Epidermal melanocyte (primary cell): Measurements from ENCODE around the gene ENO2.

Experiments
- DNase-seq: peaks from one replicate; pipeline ENCODE4 v3.0.0; 2011; ENCODE audit warnings: low spot score; ENCODE audit not compliant: insufficient read length

ENO2 gene

DNA sequence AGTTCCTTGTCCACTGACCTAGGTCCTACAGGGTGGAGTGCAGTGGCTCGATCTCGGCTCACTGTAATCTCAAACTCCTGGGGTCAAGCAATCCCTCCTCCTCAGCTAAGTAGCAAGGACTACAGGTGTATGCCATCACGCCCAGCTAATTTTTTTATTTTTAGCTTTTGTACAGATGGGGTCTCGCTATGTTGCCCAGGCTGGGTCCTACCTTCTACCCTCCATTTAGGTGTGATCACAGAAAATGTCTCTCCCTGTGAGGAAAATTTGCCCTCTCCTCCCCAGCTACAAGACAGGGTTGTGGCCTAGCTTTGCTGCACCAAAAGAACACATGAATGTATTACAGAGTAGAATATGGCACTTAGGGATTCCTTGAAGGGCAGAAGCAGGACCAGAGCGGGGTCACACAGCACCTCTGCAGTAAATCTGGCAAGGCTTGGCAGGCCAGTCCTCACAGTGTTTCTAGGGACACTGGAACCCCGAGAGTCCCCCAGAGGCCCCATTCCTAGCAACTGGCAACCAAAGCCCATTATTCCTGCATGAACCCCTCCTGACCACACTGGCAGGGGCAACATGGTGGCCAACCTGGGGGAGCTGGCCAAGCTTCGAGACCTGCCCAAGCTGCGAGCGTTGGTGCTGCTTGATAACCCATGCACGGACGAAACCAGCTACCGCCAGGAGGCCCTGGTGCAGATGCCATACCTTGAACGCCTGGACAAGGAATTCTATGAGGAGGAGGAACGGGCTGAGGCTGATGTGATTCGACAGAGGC is 2.0 kb upstream of the ENO2 start:
- DNase-seq, result no peak

DNA sequence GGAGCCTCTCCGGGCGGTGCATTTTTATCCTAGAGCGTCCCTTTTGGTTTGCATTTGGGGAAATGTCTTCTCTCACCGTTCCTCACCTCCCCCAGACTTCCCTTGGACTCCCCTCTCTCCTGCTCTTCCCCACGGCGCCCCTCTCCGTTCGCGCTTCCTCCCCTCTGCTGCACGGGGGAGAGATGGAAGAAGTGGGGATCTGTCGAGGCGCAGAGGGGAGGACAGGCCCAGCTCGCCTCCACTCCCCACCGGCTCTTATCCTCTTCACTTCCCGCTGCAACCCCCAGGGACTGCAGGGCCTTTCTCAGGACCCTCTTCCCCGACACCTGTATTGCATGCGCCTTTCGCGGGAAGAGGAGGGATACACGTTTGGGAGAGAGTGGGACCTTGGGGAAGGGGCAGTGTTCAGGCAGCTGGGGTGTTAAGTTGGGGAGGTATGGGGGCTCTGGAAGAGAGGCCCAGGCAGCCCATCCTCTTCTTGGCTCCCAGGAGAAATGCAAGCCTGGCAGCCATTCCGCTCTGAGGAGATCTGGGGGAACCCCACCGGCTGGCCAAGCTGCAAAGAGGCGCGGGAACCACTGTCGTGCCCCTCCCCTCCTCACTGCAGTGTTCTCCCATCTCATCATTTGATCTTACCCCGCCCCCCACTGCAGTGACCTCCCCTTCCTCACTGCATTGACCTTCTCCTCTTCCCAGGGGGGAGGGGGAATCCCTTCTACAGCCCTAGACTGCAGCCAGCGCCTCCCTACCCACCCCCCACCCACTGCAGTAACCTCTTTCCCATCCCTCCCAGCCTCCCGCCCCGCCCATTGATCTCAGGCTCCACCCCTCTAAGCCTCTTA is 788 bp downstream of the ENO2 start:
- no peak for DNase-seq

DNA sequence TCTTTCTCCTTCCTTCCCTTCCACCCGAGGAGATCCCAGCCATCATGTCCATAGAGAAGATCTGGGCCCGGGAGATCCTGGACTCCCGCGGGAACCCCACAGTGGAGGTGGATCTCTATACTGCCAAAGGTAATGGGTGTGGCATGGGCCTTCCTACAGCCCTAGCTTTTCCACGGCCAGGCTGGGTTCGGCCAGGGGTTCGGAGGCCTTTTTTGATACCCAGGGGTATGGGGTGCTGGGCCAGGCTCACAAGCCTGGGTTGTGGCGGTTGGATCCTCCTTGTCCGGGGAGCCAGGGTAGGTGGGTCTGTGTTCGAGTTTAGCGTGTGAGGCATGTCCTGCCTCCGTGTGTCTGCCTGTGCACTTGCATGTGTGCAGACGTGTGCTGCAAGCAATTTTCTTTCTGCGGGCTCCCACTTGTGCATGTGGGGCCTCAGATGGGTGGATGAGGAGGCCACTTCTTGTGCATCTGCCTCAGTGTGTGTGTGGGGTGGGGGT is 1.5 kb downstream of the ENO2 start:
- no peak for DNase-seq

DNA sequence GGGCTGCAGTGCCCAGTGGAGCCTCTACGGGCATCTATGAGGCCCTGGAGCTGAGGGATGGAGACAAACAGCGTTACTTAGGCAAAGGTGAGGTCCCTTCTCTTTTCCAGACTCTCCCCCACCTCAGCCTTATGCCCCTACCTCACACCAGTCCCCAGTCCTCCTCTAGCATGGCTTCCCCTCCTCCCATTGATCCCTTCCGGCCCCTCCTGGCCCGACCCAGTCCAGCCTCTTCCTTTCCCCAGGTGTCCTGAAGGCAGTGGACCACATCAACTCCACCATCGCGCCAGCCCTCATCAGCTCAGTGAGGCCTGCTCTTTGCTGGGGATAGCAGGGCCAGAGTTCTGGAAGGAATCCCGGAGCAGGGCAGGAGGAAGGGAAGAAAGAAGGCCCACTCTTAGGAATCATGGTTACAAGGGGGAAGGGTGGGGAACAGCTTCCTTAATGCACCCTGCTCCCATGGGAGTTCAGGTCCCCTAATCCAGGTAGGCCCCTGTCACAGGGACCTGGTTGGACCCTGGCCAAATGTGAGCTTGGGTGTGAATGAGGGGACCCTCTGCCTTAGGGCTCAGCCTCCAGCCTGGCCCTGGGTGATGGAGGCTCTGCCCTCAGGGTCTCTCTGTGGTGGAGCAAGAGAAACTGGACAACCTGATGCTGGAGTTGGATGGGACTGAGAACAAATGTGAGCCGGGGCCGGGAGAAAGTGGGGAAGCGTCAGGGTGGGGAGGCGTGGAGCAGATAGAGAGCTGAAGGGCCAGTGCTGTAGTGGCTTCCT is 2.2 kb downstream of the ENO2 start:
- DNase-seq, result no peak

DNA sequence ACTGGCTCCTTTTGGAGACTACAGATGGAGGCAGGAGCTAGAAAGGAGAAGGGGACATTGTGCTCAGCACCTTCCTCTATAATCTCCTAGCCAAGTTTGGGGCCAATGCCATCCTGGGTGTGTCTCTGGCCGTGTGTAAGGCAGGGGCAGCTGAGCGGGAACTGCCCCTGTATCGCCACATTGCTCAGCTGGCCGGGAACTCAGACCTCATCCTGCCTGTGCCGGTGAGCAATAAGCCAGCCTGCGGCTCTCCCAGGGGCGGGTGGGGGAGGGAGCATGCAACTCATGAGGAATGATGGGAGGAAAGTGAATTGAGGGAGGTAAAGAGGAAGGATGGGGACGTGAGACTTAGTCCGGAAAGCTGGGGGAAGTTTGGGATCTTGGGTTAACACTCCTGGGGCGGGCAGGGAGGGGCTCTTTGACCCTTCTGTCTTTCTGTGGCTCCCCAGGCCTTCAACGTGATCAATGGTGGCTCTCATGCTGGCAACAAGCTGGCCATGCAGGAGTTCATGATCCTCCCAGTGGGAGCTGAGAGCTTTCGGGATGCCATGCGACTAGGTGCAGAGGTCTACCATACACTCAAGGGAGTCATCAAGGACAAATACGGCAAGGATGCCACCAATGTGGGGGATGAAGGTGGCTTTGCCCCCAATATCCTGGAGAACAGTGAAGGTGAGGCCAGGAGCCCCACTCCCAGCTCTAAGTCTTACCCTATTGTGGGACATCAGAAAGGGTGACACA is 3.3 kb downstream of the ENO2 start:
- no peak for DNase-seq

DNA sequence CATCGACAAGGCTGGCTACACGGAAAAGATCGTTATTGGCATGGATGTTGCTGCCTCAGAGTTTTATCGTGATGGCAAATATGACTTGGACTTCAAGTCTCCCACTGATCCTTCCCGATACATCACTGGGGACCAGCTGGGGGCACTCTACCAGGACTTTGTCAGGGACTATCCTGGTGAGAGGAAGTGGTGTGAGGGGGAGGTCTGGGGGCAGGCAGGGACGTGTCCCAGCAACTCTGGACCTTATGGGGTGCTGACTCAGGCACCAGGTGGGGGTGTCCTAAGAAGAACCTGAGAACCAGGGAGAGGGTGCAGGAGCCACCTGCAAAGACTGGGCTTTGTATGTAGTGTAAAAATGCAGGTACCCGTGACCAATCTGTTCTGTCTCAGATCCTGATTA is 5.2 kb downstream of the ENO2 start:
- DNase-seq, result no peak

DNA sequence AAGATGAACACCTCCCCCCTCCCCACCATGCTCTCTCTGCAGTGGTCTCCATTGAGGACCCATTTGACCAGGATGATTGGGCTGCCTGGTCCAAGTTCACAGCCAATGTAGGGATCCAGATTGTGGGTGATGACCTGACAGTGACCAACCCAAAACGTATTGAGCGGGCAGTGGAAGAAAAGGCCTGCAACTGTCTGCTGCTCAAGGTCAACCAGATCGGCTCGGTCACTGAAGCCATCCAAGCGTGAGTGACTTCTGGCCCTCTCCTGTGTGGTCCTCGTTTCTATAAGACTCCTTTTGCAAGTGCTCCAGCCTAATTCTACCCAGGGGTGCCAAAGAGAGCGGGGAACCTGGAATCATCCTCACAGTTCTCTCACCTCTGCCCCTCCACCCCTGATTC is 7.2 kb downstream of the ENO2 start:
- DNase-seq, result no peak

DNA sequence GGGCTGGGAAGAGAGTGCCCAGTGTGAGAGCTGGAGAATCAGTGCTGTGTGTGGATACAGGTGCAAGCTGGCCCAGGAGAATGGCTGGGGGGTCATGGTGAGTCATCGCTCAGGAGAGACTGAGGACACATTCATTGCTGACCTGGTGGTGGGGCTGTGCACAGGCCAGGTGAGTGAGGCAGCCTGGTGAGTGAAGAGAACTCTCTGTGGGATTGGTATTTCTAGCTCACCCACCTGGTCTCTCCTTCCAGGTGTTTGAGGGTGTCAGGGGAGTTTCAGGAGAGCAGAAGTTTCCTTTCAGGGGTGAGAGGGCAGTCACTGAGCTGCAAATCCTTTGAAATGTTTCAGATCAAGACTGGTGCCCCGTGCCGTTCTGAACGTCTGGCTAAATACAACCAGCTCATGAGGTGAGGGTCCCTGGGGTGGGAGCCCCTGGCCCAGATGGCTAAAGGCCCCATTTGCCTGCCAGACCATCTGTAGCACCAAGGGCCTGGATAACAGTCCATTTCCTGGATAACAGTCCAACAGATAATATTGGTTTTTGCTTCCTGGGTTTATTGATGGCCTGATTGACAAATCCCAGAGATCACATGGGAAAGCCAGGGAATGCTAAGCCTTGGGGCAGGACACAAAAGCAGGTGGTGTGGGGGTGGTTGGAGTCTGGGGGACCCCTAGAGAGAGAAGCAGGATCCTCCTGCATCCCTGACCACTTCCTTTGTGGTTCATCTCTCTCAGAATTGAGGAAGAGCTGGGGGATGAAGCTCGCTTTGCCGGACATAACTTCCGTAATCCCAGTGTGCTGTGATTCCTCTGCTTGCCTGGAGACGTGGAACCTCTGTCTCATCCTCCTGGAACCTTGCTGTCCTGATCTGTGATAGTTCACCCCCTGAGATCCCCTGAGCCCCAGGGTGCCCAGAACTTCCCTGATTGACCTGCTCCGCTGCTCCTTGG is 7.9 kb downstream of the ENO2 start:
- no peak for DNase-seq

DNA sequence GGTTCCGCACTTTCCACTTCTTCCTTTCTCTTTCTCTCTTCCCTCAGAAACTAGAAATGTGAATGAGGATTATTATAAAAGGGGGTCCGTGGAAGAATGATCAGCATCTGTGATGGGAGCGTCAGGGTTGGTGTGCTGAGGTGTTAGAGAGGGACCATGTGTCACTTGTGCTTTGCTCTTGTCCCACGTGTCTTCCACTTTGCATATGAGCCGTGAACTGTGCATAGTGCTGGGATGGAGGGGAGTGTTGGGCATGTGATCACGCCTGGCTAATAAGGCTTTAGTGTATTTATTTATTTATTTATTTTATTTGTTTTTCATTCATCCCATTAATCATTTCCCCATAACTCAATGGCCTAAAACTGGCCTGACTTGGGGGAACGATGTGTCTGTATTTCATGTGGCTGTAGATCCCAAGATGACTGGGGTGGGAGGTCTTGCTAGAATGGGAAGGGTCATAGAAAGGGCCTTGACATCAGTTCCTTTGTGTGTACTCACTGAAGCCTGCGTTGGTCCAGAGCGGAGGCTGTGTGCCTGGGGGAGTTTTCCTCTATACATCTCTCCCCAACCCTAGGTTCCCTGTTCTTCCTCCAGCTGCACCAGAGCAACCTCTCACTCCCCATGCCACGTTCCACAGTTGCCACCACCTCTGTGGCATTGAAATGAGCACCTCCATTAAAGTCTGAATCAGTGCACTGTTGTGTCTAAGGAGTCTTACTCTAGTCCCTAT is 8.8 kb downstream of the ENO2 start:
- no peak for DNase-seq

DNA sequence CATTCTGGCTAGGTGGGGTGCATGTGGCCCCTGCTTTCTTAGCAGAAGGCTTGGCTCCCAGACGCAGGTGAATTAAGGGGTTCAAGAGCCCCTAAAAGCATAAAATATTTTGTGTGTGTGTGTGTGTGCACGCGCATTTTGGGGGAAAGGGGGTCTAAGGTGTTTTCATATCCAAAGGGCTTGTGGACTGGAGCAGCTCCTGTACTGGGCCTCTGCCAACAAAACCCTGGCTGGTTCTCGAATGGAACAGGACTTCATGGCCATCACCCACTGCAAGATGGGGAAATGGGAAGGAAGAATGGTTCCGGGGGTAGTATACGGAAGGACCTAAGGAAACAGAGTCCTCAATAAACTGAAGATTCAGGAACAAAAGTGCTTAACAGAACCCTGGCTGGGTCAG is 9.5 kb downstream of the ENO2 start:
- no peak for DNase-seq

DNA sequence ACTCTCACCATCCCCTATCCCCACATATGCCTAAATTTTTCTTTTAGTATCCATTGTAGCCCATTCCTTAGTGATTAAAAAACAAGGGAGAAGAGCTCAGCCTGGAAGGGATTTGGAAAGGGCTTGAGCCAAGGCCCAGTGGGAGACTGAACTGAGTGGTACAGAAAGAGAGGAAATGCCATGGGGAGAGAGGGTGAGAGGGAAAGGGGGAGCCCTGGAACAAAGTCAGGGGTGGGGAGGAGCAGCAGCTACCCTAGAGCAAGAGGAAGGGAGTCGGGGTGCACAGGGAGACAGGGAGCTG is 10.8 kb downstream of the ENO2 start:
- DNase-seq, result no peak

DNA sequence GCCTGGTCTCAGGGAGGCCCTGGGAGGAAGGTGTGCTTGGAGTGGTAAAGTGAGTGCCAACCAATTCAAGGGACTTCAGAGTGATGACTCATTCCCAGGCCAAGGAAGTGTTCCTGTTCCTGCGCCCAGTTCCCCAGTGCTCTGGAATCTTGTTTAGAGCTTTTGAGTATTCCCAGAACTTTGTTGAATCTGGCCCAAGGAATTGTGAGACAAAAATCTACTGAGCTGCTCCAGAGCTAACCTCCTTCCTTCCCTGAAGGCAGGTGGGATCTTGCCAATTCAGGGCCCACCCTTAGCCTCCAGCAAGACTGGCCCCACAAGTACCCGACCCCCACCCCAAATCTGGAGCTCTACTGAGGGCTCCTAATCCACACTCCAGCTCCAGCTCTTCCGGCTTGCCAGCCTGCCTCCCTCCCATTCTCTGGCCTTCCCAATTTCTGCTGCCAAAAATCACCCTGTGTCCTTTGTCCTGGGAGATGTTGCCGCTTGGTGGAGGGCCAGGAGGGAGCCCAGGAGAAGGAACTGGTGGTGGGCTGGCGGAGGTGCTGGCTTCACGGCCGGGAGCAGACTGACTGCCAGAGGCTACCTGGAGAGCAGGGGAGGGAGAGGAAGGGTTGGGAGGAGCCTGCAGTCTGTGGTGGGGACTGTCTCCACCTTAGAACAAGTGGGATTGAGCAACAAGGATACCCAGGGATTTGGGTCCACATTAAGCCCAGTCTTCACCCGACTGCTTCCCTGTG is 11.3 kb downstream of the ENO2 start:
- peak; percentile 61 for DNase-seq

DNA sequence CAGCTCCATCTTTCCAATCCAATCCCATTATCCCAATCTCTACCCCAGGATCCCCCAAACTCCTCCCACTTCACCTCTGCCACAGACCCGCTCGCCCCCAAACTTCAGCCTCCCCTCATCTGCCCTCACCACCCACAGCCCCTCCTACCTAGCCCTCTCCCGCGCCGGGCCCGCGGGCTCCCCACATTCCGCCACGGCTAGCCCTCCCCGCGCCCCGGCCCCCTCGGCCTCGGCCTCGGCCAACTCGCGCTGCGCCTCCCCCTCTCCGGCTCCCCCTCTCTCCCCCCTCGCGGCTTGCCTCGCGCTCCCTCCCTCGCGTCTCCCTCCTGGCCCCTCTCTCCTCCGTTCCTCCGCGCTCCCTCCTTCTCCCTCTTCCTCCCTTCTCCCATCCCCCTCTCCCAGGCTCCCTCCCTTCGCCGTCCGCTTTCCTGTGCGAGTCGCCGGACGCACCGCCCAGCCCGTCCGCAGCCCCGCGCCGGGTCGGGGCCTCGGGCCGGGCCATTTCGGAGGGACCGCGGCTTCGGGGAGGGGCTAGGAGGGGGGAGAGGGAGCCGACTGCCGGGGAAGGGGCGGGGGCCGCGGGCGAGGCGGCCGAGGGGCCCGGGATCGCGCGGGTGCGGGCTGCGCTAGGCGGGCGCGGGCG is 13.1 kb downstream of the ENO2 start, which contains the start of gene ATN1:
TSS of gene ATN1 (plus strand) at position 581 of the 643 bp plus-strand sequence. CDS start 6,043 bp downstream, outside the sequence.
- DNase-seq, result peak; percentile 82

DNA sequence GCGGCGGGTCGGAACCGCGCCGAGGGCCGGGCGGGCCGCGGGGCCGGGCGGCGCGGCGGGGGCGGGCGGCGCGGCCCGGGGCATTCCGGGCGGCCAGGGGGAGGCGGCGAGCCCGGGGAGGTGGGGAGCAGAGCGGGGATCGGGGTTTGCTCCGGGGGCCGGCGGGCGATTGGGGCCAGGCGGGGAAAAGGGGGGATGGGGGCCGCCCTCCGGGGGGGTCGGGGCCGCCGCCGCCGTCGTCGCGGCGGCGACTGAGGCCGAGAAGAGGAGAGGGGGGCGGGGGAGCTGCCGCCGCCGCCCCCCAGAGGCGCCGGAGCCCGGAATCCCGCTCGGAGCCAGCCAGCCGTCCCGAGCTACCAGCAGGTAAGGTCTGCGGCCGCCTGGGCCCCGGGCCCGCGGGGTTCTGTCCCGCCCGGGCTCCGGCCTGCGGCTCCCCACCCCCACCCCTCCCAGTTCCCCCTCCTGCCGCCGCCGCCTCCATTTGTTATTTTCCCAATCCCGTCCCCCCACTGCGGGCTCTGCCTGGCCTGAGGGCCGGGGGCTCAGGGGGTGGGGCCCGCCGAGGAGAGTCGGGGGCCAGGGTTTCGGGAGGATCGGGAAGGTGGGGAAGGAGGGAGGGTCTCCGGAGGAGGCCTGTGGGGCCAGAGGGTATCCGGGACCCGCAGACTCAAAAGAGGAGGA is 13.8 kb downstream of the ENO2 start:
- DNase-seq, result no peak

DNA sequence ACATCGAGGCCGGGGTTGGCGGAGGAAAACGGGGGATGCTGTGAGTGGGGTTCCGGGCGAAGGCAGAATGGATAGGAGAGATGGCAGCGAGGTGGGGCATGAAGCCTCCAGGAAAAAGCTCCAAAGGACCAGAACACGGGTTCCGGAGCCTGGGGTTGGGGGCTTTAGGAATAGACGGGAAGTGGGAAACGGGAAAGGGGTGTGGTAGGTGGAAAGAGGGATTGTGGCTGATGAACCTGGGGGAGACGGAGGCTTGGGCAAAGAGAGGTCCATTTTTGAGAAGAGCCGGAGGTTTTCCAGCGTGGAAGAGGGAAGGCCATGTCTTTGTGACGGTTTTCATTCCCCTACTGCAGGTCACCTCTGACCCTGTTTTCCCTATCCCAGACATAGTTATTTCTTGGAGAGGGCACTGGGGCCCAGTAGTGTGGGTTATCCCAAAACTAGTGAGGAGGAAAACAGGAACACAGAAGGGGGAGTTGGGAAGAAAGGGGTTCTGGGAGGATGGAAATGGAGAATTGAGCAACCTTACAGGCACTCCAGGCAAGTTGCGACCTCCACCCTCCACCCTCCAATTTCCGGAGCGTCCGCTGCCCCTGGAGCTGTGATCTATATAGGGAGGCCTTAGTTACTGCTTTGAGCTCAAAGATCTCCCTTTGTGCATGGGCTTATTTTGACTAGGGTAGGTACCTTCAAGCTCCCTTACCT is 14.5 kb downstream of the ENO2 start:
- DNase-seq, result no peak

DNA sequence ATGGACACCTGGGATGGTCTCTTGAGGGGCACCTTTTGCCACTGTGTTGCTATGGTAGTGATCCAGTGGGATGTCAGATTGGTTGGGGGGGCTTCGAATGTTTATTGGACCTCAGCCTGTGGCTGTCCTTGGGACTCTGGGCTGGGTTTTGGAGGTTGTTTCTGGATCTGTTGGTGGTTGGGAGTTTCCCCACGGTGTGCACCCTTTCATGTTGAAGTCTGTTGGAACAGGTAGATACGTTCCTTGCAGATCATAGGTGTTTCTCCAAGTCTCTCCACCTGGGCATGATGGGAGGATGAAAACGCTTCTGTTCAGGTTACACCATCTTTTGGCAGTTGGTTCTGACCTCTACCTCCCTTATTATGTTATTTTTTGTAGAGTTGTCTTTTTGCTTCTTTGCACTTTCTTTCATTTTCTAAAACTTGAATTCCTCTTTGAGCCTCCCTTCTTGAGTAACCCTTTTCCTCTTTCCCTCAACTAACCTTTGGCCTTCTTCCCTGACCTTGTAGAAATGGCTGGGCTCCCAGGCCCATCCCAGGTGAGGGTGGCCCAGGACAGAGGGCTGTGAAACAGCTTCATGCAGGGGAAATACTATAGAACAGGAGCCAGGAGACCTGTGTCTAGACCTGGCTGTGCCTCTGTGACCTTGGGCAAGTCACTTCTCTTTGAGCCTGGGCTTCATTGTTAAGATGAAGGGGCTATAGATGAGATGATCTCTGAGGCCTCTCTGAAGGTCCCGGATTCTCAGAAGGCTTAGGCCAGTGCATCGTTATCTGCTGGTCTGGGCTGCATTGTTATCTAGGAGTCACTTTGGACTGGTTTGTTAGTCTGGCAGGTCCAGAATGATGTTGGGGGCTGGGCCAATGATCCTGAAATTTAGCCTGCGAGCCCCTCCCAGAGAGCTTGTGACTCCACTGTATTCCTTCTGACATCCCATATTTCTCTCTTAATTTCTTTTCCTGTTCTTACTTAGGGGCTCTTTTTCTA is 15.4 kb downstream of the ENO2 start:
- DNase-seq, result no peak
